ENCODE data around the gene DNAJC6.

DNAJC6 gene

DNA sequence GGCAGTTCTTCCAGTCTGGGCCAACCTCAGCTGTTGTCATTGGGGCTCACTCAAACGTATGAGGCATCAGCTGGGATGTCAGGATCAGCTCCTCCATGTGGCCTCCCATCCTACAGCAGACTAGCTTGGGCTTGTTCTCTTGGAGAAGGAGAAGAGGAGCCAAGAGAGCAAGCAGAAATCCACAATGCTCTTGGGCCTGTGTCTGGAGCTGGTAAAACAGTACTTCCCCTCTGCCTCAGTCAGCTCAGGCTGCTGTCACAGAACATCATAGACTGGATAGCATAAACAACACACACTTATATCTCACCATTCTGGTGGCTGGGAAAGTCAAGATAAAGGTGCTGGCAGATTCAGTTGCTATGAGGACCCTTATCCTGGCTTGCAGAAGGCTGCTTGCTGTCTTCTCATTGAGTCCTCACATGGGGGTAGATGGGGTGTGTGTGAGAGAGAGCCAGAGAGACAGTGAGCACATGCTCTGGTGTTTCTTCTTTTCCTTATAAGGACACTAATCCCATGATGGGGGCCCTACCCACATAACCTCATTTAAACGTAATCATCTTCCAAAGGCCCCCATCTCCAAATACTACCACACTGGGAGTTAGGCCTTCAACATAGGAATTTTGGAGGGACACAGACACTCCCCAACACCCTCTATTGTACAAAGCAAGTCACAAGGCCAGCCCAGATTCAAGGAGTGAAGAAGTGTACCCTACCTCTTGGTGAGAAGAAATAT lies 16.3 kb upstream of the DNAJC6 start:
- DNase-seq (ENCODE audit: insufficient read length, low spot score) (no peak), FAIRE-seq (no peak)
- TF ChIP-seq POLR2A (IDR thresholded peaks at IDR 0.05; ENCODE audit: low read depth, low read length) = no peak
- no peak for TF ChIP-seq POLR2AphosphoS5 (IDR thresholded peaks at IDR 0.05; ENCODE audit: low read depth, low read length)
- TF ChIP-seq POU2F2 (IDR thresholded peaks at IDR 0.05; ENCODE audit: low read depth, low read length) = no peak
- TF ChIP-seq TAF1 (IDR thresholded peaks at IDR 0.05; ENCODE audit: low read depth, low read length) = no peak
- TF ChIP-seq SPI1 (IDR thresholded peaks at IDR 0.05; ENCODE audit: low read depth, low read length) = no peak
- no peak for TF ChIP-seq PAX5 (IDR thresholded peaks at IDR 0.05; ENCODE audit: insufficient read depth, low read length, severe bottlenecking)

DNA sequence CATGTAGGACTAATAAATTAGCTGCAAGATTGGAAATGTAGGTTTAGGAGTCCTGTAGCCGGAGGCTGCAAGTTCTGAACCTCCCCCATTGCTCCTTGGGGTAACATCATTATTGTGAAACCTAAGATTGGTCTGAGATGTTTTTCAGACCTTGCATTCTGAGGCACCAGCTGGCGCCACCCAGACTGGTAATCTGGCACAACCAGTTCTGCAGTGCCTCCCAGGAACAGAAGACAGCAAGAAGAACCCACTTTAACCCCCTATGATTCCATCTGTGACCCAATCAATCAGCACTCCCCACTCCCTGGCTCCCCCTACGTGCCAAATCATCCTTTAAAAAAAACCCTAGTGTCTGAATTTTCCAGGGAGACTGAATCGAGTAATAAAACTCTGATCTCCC lies 11.6 kb upstream of the DNAJC6 start:
- FAIRE-seq (no peak), DNase-seq (ENCODE audit: insufficient read length, low spot score) (no peak)
- TF ChIP-seq POU2F2 (IDR thresholded peaks at IDR 0.05; ENCODE audit: low read depth, low read length) = no peak
- no peak for TF ChIP-seq POLR2AphosphoS5 (IDR thresholded peaks at IDR 0.05; ENCODE audit: low read depth, low read length)
- no peak for TF ChIP-seq SPI1 (IDR thresholded peaks at IDR 0.05; ENCODE audit: low read depth, low read length)
- no peak for TF ChIP-seq POLR2A (IDR thresholded peaks at IDR 0.05; ENCODE audit: low read depth, low read length)
- TF ChIP-seq PAX5 (IDR thresholded peaks at IDR 0.05; ENCODE audit: insufficient read depth, low read length, severe bottlenecking) = no peak
- no peak for TF ChIP-seq TAF1 (IDR thresholded peaks at IDR 0.05; ENCODE audit: low read depth, low read length)

DNA sequence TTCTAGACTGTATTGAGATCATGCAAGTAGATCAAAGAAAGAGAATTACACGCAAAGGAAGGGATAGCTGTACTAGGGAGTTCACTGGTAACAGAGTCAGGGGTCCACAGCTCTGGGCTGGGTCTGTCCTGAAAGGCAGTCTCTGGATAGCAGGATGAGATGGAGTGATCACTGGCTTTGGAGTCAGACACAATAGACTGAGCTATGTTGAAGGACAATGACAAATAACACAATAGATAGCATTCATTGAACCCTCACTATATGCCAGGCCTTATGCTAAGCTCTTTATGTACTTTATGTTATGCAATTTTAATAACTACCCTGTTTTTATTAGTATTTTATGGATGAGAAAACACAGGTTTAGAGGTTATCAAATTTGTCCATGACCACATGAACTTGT lies 10.0 kb upstream of the DNAJC6 start:
- DNase-seq (ENCODE audit: insufficient read length, low spot score) (no peak), FAIRE-seq (no peak)
- TF ChIP-seq POLR2A (IDR thresholded peaks at IDR 0.05; ENCODE audit: low read depth, low read length) = no peak
- no peak for TF ChIP-seq SPI1 (IDR thresholded peaks at IDR 0.05; ENCODE audit: low read depth, low read length)
- TF ChIP-seq POU2F2 (IDR thresholded peaks at IDR 0.05; ENCODE audit: low read depth, low read length) = no peak
- no peak for TF ChIP-seq TAF1 (IDR thresholded peaks at IDR 0.05; ENCODE audit: low read depth, low read length)
- no peak for TF ChIP-seq PAX5 (IDR thresholded peaks at IDR 0.05; ENCODE audit: insufficient read depth, low read length, severe bottlenecking)
- TF ChIP-seq POLR2AphosphoS5 (IDR thresholded peaks at IDR 0.05; ENCODE audit: low read depth, low read length) = no peak

DNA sequence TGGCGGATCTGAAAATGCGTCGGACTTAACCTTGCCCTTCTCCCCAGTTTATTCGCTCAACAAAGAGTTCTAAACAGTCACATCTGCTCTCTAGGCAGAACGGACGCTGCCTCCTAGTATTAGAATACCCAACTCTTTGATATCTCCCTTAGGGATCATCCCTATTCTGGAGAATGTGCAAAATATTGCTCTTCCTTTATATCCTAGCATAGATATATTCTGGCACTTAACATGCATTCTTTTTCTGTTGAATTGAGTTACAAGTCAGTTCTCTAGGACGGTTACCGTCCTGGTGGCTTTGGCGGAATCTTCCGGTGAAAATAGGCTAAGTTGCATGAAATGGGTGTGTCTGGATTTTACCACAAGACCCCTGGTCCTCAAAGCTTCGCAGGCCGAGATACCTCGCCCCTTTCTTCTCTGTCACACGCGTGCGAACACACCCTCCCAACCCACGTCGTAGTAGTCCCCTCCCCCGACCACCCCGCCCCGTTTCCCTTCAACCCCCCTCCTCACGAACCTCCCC lies 501 bp upstream of the DNAJC6 start:
- no peak for TF ChIP-seq POU2F2 (IDR thresholded peaks at IDR 0.05; ENCODE audit: low read depth, low read length)
- TF ChIP-seq PAX5 (IDR thresholded peaks at IDR 0.05; ENCODE audit: insufficient read depth, low read length, severe bottlenecking) = no peak
- no peak for TF ChIP-seq POLR2AphosphoS5 (IDR thresholded peaks at IDR 0.05; ENCODE audit: low read depth, low read length)
- TF ChIP-seq POLR2A (IDR thresholded peaks at IDR 0.05; ENCODE audit: low read depth, low read length) = no peak
- TF ChIP-seq SPI1 (IDR thresholded peaks at IDR 0.05; ENCODE audit: low read depth, low read length) = no peak
- TF ChIP-seq TAF1 (IDR thresholded peaks at IDR 0.05; ENCODE audit: low read depth, low read length) = no peak
- FAIRE-seq = no peak
- no peak for DNase-seq (ENCODE audit: insufficient read length, low spot score)

DNA sequence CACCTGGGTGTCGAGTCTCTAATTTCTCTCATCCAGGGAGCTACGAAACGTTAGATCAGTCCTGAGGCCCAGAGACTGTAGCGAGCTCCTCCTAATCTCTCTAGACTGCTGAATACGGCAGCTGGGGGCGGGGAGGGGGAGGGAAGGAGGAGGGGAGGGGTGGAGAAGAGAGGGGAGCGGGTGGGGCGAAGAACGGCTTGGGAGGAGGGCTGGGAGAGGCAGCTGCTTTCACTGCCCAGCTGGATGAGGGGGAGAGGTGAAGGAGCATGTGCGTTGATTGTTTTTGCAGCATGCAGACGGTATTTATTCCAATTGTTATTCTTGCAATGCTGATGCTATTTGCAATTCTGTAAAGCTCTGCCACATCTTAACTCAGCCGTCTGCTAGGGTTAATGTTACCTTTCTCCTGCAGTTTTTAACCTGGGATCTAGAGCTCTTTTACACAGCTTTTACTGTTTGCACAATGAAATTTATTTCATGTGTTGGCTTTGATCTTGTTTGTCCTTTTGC lies 790 bp downstream of the DNAJC6 start:
- FAIRE-seq = no peak
- TF ChIP-seq SPI1 (IDR thresholded peaks at IDR 0.05; ENCODE audit: low read depth, low read length) = no peak
- no peak for TF ChIP-seq TAF1 (IDR thresholded peaks at IDR 0.05; ENCODE audit: low read depth, low read length)
- TF ChIP-seq POU2F2 (IDR thresholded peaks at IDR 0.05; ENCODE audit: low read depth, low read length) = no peak
- no peak for TF ChIP-seq PAX5 (IDR thresholded peaks at IDR 0.05; ENCODE audit: insufficient read depth, low read length, severe bottlenecking)
- no peak for TF ChIP-seq POLR2AphosphoS5 (IDR thresholded peaks at IDR 0.05; ENCODE audit: low read depth, low read length)
- TF ChIP-seq POLR2A (IDR thresholded peaks at IDR 0.05; ENCODE audit: low read depth, low read length) = no peak

DNA sequence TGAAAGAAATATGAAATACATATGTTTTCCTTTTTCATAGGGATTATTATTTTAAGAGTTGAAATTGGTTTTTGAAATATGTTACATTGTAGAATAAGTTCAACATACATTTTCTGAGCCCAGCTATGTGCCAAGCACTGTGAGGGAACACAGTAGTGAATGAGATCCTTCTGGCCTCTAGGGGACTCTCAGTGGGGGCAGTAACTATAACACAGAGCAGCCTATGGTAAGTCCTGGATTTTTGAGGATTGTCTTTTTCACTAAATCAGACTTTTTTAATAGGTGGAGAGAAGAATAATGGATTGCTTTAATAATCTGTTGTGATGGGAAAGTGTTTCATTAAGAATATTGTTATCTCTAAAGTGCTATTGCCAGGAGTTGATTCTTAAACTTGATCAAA lies 2.4 kb downstream of the DNAJC6 start:
- no peak for TF ChIP-seq POU2F2 (IDR thresholded peaks at IDR 0.05; ENCODE audit: low read depth, low read length)
- DNase-seq (ENCODE audit: insufficient read length, low spot score) (no peak), FAIRE-seq (no peak)

More for the DNA sequence above, 790 bp downstream of the DNAJC6 start:
- DNase-seq (ENCODE audit: insufficient read length, low spot score) = no peak

DNA sequence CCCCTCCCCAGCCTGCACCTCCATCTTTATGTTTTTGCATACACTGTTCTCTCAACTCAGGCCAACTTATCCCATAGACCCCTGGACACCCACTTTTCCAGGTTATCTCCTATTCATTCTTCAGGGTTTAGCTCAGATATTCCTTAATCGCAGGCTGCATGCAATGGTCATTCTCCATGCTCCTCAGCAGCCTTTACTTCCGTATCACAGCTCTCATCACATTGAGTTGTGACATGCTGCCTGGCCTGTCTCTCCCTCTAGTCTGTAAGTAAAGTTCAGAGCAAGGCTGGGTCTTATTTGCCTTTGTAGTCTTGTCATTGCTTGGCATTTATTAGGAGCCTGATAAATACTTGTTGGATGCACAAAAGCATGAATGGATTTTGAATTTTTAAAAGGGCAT lies 6.9 kb downstream of the DNAJC6 start:
- TF ChIP-seq POLR2A (IDR thresholded peaks at IDR 0.05; ENCODE audit: low read depth, low read length) (no peak), PAX5 (IDR thresholded peaks at IDR 0.05; ENCODE audit: insufficient read depth, low read length, severe bottlenecking) (no peak), POU2F2 (IDR thresholded peaks at IDR 0.05; ENCODE audit: low read depth, low read length) (no peak), POLR2AphosphoS5 (IDR thresholded peaks at IDR 0.05; ENCODE audit: low read depth, low read length) (no peak), SPI1 (IDR thresholded peaks at IDR 0.05; ENCODE audit: low read depth, low read length) (no peak), TAF1 (IDR thresholded peaks at IDR 0.05; ENCODE audit: low read depth, low read length) (no peak)
- FAIRE-seq = no peak
- no peak for DNase-seq (ENCODE audit: insufficient read length, low spot score)

DNA sequence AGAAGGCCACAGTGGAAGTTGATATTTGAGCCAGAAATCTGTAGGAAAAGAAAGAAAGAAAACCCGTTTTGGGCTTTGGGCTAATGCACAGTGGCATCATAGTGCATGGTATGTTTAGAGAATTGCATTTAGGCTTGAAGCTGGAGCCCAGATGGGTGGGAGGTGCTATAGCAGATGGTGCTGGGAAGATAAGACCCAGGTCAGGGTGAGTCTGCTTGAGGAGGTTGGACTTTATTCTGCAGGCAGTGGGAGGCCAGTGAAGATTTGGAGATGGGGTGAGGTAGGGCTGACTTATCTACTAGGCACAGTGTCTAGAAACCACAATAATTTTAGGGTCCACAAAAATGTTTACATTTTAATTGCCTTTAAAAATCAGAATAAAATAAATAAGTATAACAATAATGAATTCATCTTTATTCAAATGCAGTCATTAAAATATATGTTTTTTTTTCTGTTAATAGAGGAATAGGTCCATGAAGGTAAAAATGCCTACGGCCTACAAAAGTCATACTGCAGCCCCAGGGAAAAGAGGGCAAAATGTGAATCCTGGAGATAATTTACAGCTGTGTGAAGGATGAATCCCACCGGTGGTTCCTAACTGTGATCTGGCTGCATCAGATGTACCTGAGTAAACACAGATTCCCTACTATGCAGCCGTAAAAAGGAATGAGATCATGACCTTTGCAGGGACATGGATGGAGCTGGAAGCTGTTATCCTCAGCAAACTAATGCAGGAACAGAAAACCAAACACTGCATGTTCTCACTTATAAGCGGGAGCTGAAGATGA lies 8.7 kb downstream of the DNAJC6 start:
- no peak for TF ChIP-seq POLR2A (IDR thresholded peaks at IDR 0.05; ENCODE audit: low read depth, low read length)
- TF ChIP-seq POLR2AphosphoS5 (IDR thresholded peaks at IDR 0.05; ENCODE audit: low read depth, low read length) = no peak
- no peak for TF ChIP-seq POU2F2 (IDR thresholded peaks at IDR 0.05; ENCODE audit: low read depth, low read length)
- no peak for TF ChIP-seq PAX5 (IDR thresholded peaks at IDR 0.05; ENCODE audit: insufficient read depth, low read length, severe bottlenecking)
- DNase-seq (ENCODE audit: insufficient read length, low spot score) = no peak
- no peak for FAIRE-seq

DNA sequence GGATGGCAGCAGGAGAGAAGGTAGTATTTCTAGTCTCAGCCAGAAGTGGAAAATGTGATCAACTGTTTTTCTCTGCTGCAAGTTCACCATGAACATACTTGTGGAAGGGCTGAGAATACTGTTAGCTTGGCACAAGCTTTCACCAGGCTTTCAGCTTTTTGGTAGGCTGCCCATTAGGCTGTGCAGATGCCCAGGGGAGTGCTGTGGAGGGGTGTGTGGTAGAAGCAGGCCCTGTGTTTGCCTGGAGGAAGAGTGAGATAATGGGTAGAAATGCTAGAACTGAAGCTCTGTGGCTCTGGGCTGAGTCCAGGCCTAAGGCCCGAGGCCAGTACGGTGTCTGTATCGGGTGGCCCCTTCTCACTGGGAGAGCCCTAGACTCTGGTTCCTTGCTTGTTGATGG lies 9.8 kb downstream of the DNAJC6 start:
- FAIRE-seq (no peak), DNase-seq (ENCODE audit: insufficient read length, low spot score) (no peak)
- TF ChIP-seq POLR2A (IDR thresholded peaks at IDR 0.05; ENCODE audit: low read depth, low read length) = no peak
- TF ChIP-seq POU2F2 (IDR thresholded peaks at IDR 0.05; ENCODE audit: low read depth, low read length) = no peak
- no peak for TF ChIP-seq PAX5 (IDR thresholded peaks at IDR 0.05; ENCODE audit: insufficient read depth, low read length, severe bottlenecking)
- no peak for TF ChIP-seq POLR2AphosphoS5 (IDR thresholded peaks at IDR 0.05; ENCODE audit: low read depth, low read length)
- TF ChIP-seq TAF1 (IDR thresholded peaks at IDR 0.05; ENCODE audit: low read depth, low read length) = no peak
- TF ChIP-seq SPI1 (IDR thresholded peaks at IDR 0.05; ENCODE audit: low read depth, low read length) = no peak
